Measurements from ENCODE around the gene SPARCL1. TPM values are rescaled to one million over a fixed set of nuclear protein-coding genes. Genes with fewer than 3 reads are reported as not detected.
A peak's percentile ranks its signal among the peaks of the same experiment; 100 is the strongest.

Gene SPARCL1
- total and polyA plus RNA-seq, 2 of the 13 experiments (the other 11 are each of a cell fraction or from before 2014, with no cell fraction given) = 0.04 TPM; not detected in 1

DNA sequence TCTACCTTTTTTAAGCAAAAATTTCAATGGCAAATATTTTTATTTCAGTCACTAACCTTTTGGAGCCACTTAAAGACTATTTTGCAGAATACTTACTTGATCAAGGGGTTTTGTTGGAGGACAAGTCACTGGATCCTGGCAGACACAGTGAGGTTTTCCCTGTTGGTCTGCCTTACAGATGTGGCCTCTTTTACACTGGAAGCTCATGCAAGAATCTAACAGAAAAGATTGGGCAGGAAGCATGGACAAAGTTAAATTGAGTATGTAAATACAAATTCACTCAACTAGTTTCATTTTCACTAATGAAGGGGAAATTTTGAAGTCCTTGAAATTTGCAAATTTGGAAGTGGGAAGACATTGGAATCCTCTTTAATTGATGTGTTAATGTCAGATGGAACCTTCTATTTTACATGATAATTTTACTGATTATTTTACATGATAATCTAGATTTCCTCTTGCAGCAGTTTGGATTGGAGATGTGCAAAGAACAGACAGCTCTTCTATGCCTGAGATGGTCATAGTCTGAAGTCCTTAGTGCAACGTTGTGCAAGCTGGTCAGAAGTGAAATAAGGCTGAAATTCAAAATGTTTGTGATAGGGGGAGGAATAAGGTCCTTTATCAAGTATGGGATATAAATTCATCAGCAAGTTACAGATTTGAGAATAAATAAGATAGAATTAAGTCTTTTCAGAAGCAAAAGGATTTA is 38.4 kb downstream of the SPARCL1 start (continued):
- TF ChIP-seq AHDC1 (CRISPR knock-in tag; IDR thresholded peaks at IDR 0.05; ENCODE audit: borderline replicate concordance) = 0 out of 2 replicates have a peak, but pooled peaks have one; percentile 16
- TF ChIP-seq ERF (CRISPR knock-in tag; IDR thresholded peaks at IDR 0.05) = no peak
- no peak for TF ChIP-seq PBX2 (CRISPR knock-in tag; IDR thresholded peaks at IDR 0.05)
- TF ChIP-seq PHB2 (IDR thresholded peaks at IDR 0.05; ENCODE audit: partially characterized antibody) = no peak
- 0 out of 2 replicates have a peak, but pooled peaks have one; percentile 22 for TF ChIP-seq PAXIP1 (CRISPR knock-in tag; conservative IDR thresholded peaks at IDR 0.05)
- no peak for TF ChIP-seq NBN (conservative IDR thresholded peaks at IDR 0.05)
- TF ChIP-seq SALL2 (CRISPR knock-in tag; IDR thresholded peaks at IDR 0.05) = no peak
- TF ChIP-seq CEBPG (CRISPR knock-in tag; IDR thresholded peaks at IDR 0.05) = peak; percentile 31; the same call in 1 of the 2 replicates
- TF ChIP-seq ZNF101 (CRISPR knock-in tag; IDR thresholded peaks at IDR 0.05; ENCODE audit: borderline replicate concordance, low read depth) = no peak
- TF ChIP-seq FOXJ3 (CRISPR knock-in tag; IDR thresholded peaks at IDR 0.05; ENCODE audit: borderline replicate concordance) = no peak
- TF ChIP-seq, protein P1, sequence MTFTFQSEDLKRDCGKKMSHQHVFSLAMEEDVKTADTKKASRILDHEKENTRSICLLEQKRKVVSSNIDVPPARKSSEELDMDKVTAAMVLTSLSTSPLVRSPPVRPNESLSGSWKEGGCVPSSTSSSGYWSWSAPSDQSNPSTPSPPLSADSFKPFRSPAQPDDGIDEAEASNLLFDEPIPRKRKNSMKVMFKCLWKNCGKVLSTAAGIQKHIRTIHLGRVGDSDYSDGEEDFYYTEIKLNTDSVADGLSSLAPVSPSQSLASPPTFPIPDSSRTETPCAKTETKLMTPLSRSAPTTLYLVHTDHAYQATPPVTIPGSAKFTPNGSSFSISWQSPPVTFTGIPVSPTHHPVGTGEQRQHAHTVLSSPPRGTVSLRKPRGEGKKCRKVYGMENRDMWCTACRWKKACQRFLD (CRISPR knock-in tag; IDR thresholded peaks at IDR 0.05; ENCODE audit: borderline replicate concordance) = no peak
- no peak for TF ChIP-seq HDAC2 (CRISPR knock-in tag; IDR thresholded peaks at IDR 0.05)
- no peak for TF ChIP-seq ZFP36L2 (CRISPR knock-in tag; IDR thresholded peaks at IDR 0.05)
- TF ChIP-seq ZNF879 (CRISPR knock-in tag; IDR thresholded peaks at IDR 0.05) = no peak
- TF ChIP-seq CREBL2 (CRISPR knock-in tag; IDR thresholded peaks at IDR 0.05; ENCODE audit: borderline replicate concordance) = no peak
